HCT116 (cell line): ENCODE results near the gene SLC44A1.

ENCODE experiments used
- EGR1 ChIP-seq: IDR thresholded peaks from 2 replicates; pipeline ENCODE4 v1.6.1; 2012; ENCODE audit warnings: low read depth
- EZH2 ChIP-seq: fragments of 200-600 bp; sonication (generic); IDR thresholded peaks from 2 replicates; pipeline ENCODE4 v1.6.1; 2017; ENCODE audit warnings: antibody characterized with exemption, mixed run types
- EZH2phosphoT487 ChIP-seq: fragments of 200-600 bp; IDR thresholded peaks from 2 replicates; pipeline ENCODE4 v1.6.1; 2018; ENCODE audit warnings: antibody characterized with exemption, borderline replicate concordance
- SP1 ChIP-seq: IDR thresholded peaks from 2 replicates; pipeline ENCODE4 v1.6.1; 2012; ENCODE audit warnings: low read depth
- TF ChIP-seq, protein P1 (sequence below), 3 experiments: fragments of 200-600 bp in 1 of 3; sonication (generic) in 1 of 3; IDR thresholded peaks in 2 of 3; conservative IDR thresholded peaks in 1 of 3; 2 replicates each; pipeline ENCODE4 v1.5.1; 2012 to 2017; ENCODE audit warnings: low read depth in 2 of 3, low read length in 2 of 3, antibody characterized with exemption in 1 of 3, borderline replicate concordance in 1 of 3, control low read depth in 1 of 3, mild to moderate bottlenecking in 1 of 3, mixed read lengths in 1 of 3, mixed run types in 1 of 3, moderate library complexity in 1 of 3; ENCODE audit not compliant: insufficient read depth in 1 of 3

DNA sequence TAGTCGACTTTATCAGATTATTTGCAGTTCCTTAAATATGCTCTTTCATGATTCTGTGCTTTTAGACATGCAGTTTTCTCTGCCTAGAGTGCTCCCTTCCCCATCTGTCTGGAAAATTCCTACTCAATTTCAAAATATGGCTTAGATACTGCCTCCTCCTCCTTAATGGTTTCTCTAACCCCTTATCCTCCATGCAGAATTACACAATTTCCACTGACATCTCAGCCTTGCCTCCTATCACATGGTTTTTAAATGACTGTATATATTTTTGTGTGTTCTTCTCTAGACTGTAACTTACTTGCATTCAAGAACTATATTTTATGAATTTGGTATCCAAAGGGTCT lies 85.2 kb downstream of the SLC44A1 start:
- TF ChIP-seq SP1 (no peak), EZH2phosphoT487 (no peak), EZH2 (no peak), EGR1 (no peak)
- TF ChIP-seq, protein P1, sequence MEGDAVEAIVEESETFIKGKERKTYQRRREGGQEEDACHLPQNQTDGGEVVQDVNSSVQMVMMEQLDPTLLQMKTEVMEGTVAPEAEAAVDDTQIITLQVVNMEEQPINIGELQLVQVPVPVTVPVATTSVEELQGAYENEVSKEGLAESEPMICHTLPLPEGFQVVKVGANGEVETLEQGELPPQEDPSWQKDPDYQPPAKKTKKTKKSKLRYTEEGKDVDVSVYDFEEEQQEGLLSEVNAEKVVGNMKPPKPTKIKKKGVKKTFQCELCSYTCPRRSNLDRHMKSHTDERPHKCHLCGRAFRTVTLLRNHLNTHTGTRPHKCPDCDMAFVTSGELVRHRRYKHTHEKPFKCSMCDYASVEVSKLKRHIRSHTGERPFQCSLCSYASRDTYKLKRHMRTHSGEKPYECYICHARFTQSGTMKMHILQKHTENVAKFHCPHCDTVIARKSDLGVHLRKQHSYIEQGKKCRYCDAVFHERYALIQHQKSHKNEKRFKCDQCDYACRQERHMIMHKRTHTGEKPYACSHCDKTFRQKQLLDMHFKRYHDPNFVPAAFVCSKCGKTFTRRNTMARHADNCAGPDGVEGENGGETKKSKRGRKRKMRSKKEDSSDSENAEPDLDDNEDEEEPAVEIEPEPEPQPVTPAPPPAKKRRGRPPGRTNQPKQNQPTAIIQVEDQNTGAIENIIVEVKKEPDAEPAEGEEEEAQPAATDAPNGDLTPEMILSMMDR (IDR thresholded peaks at IDR 0.05 in 2 of 3, conservative IDR thresholded peaks at IDR 0.05 in 1 of 3; ENCODE audit: borderline replicate concordance in 1 of 3, insufficient read depth in 1 of 3, low read depth in 2 of 3, low read length in 2 of 3), result no peak
